ENCODE measurements around the gene MFRP.

DNA sequence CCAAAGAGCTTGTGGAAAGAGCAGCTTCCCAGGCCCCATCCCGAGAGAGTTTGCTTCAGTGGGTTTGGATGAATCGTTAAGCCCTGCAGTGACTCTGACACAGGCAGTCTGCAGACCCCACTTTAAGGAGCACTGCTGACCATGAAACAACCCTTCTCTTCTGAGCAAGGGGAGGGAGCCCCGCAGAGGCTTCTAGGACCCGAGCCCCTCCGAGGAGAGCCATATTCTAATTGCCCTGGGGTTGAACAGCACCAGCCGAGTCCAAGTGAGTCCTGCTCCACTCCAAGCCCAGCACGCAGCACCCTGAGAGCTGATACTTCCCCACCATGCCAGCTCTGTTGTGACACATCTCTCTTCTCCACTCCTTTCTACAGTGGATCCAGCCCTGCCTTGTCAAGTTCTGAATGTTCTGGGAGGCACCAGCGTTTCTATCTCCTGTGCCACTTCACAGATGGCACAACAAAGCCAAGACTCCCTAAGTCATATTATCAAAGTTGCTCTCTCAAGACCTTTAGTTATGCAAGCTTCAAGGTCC, 24.6 kb upstream of the MFRP start:
- TF ChIP-seq POLR2A (IDR thresholded peaks at IDR 0.05; ENCODE audit: low read depth, low read length) (no peak), TAF1 (IDR thresholded peaks at IDR 0.05; ENCODE audit: borderline replicate concordance, low read depth, low read length) (no peak)
